Fibroblast of upper back skin (primary cell): ENCODE measurements around the gene CCDC8.
"Not testable (repeated sequence)": the region's sequence is repeated elsewhere in the genome, so short reads cannot be mapped to it uniquely, and the experiment has no call there.

ENCODE experiments used
- DNase-seq: peaks from one replicate; pipeline ENCODE4 v3.0.0-alpha.2; 2013

The CCDC8 gene, protein sequence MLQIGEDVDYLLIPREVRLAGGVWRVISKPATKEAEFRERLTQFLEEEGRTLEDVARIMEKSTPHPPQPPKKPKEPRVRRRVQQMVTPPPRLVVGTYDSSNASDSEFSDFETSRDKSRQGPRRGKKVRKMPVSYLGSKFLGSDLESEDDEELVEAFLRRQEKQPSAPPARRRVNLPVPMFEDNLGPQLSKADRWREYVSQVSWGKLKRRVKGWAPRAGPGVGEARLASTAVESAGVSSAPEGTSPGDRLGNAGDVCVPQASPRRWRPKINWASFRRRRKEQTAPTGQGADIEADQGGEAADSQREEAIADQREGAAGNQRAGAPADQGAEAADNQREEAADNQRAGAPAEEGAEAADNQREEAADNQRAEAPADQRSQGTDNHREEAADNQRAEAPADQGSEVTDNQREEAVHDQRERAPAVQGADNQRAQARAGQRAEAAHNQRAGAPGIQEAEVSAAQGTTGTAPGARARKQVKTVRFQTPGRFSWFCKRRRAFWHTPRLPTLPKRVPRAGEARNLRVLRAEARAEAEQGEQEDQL

DNA sequence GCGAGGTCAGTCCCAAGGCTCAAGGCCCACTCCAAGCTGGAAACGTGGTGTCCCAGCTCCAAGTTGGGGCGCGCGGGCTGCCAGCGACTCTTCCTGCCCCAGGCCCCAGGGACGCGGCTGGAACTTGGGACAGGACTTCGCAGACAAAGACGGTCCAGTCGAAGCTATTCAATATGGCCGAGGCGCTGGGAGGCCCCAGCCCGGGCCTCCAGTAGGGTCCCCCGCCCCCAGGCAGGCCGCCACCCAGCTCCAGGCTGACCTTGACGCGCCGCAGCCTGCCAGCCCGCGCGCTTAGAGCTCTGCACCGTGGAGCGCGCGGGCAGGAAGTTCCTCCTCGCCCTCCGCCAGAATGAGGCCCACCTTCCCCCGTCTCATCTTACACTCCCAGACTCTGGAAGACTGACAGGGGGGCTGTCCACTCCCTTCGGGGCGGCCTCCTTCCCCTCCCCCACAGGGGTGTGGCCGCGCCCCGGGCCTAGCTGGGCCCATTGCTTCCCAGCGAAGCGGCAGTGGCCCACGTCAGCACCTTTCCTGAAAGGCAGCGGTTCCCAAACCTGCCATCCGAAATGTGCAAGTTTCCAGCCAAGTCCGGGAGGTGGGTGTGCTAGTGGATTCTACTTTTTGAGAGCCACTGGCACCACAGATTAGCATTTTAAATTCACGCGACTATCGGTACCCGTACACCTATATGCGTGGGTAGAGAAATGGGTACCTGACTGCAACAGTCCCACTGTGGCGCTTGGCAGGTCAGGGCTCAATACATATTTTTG lies at the start of gene CCDC8:
Gene CCDC8 (minus strand): TSS at position 303 of the 770 bp plus-strand sequence. CDS start 754 bp downstream, outside the sequence.
- DNase-seq, result peak; percentile 98

DNA sequence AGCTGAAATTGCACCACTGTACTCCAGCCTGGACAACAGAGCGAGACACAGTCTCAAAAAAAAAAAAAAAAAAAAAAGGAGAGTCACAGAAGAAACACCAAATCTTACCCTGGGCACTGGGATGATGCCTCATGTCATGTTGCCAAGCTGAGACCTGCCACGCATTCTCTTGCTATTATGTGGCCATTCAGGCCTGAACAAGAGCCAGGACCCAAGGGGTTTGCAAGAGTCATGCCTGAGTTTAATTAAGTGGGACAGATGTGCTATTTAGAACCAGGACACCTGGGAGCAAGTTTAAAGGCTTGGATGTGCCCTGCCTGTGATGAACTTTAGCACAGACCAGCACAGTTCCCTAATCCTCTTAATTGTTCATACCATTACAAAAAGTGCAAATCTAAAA lies 48.2 kb upstream of the CCDC8 start:
- no peak for DNase-seq

DNA sequence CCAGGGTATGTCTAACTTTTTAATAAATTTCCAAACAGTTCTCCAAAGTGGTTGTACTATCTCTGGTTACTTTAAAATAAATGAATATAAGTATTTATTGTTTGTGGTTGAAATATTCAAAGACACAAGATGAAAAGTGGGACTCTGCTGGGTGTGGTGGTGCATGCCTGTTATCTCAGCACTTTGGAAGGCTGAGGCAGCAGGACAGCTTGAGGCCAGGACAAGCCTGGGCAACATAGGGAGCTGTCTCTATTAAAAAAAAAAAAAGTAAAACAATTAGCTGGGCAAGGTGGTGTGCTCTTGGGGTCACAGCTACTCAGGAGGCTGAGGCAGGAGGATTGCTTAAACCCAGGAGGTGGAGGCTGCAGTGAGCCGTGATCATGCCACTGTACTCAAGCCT lies 47.6 kb upstream of the CCDC8 start:
- no peak for DNase-seq

DNA sequence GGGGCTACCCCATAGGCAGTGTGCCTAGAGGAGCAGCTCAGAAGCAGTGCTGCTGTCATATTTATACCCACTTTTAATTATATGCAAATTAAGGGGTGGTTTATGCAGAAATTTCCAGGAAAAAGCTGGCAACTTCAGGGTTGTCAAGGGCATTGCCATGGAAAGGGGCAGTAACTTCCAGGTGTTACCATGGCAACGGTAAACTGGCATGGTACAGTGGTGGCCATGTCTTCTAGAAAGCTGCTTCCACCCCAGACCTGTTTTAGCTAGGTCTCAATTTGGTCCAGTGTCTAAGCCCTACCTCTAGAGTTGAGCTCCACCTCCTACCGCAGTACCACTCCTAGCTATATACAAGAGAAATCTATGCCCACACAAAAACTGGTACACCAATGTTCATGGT lies 46.7 kb upstream of the CCDC8 start:
- no peak for DNase-seq

DNA sequence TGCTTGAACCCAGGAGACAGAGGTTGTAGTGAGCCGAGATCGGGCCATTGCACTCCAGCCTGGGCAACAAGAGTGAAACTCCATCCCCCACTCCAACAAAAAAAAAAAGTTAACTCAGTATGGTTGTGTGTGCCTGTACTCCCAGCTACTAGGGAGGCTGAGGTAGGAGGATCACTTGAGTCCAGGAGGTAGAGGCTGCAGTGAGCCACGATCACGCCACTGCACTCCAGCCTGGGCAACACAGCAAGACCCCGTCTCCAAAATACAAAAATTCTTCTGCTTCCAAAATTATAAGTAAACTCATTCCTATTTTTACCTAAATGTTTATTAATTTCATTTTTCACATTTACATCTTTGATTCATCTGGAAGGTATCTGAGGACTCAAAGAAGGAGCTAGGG lies 43.6 kb upstream of the CCDC8 start:
- DNase-seq, result no peak

DNA sequence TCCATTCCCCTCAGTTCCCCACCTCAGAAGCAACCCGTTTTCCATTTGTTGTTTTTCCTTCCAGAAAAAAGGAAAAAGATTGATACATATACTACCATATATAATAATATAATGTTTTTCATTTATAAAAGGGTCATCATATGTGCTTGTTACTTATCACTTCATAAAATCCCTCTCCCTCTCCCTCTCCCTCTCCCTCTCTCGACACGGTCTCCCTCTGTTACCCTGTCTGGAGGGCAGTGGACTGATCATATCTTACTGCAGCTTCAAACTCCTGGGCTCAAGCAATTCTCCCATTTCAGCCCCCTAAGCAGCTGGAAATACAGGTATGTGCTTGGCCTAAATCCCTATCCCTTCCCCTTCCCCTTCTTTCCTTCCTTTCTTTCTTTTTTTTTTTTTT lies 40.9 kb upstream of the CCDC8 start:
- no peak for DNase-seq

DNA sequence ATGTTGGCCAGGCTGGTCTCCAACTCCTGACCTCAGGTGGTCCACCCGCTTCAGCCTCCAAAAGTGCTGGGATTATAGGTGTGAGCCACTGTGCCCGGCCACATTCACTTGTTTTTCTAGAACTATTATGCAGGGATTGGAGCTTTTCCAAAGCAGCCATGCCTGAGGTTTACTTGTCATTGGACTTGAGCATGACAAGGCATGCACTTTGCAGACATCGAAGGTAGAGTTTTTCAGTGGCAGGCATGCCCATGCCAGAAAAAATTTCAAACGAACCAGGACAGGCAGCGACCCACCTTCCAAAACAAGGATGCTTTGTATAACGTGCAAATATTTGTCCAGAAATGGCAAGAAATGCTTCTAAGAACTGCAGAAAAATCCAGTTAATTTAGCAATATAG lies 40.3 kb upstream of the CCDC8 start:
- no peak for DNase-seq

DNA sequence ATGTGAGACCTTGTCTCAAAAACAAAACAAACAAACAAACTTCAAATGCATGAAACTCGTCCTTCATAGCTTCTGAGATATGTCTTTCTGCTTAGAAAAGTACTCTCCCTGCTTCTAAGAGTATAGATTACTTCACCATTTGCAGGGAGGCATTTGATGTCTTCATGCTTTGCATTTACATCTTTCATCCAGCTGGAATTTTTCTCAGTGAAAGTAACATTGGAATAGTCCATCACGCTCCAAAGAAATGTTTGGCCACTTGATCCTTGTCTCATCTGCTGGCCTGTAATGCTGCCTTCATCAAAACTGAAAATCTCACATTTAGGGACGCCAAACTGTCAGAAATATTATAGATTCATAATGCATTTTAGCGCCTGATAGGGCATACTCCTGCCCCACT lies 38.8 kb upstream of the CCDC8 start:
- no peak for DNase-seq

DNA sequence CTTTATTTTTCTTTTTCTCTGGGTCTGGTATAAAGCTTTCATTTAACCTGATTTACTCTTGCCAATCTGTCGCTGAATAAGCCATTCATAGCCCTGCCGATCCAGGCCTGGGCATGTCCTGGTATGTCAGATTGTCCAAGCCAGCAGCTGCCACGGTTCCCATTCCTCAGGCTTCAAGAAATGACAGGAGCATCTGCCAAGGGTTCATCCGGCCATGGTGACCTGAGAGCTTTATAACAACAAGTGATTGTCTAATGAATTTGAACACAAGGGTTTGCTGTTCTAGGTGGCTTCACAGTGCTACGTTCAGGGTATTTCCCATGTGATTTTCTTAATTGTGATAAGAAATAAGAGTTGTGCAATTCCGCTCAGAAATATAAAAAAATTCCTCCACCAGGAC lies 38.0 kb upstream of the CCDC8 start:
- no peak for DNase-seq

DNA sequence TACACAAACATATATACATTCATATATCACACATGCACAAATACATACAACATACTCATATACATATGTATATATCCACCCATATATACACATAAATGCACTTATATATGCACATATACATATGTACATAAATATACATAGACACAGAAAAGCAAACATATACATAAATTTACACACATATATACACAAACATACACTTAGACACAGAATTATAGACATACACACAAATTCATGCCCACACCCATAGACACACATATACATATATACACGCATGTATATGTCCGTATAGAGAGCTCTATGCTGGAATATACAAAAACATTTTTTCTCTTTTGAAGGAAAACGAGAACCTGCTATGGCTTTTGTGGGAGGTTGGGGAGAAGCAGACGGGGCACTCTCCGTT lies 37.4 kb upstream of the CCDC8 start:
- DNase-seq, result no peak

DNA sequence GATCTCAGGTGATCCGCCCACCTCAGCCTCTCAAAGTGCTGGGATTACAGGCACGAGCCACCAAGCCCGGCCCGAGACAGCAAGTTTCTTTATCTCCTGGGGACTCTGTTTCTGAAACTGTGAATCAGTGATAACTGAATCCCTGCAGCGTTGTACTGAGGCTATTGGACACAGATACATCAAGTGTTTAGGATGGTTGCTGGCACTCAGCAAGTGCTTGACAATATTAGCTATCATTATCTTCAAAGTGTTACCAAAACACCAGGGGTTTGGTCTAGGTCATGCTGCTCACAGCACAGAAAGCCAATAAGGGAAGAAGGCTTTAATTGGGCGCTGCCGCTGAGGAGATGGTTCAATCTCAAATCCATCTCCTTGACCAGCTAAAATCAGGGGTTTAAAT lies 35.9 kb upstream of the CCDC8 start:
- no peak for DNase-seq

DNA sequence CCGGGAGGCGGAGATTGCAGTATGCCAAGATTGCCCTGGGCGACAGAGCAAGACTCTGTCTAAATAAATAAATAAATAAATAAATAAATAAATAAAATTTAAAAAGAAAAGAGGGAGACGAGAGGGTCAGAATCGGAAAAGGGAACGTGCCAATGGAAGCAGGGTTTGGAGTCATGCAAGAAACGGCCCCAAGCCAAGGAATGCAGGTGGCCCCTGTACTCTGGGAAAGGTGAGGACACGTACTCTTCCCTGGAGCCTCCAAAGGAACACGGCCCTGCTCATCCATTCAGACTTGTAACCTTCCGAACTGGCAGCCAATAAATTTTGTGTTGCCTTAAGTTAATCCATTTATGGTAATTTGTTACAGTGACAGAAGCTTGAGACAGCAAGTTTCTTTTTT lies 35.2 kb upstream of the CCDC8 start:
- no peak for DNase-seq

DNA sequence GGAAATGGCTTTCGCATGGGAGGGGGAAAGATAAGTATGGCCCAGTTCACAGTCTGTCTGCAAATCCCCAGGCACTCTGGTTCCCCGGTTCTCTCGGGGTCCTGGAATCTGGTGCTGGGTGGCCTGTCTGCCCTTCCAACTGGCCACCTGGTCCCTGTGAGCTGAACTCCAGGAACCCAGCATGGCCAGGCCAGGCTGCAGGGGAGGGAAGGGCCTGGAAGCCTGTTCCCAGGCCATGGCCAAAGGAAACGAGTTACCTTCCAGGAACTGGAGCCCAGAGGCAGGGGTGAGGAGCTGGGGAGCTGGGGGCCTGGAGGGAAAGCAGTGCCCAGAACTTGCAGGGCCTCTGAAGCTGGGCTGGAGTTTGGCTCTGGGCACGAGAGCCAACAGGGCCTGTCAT lies 34.5 kb upstream of the CCDC8 start:
- no peak for DNase-seq

DNA sequence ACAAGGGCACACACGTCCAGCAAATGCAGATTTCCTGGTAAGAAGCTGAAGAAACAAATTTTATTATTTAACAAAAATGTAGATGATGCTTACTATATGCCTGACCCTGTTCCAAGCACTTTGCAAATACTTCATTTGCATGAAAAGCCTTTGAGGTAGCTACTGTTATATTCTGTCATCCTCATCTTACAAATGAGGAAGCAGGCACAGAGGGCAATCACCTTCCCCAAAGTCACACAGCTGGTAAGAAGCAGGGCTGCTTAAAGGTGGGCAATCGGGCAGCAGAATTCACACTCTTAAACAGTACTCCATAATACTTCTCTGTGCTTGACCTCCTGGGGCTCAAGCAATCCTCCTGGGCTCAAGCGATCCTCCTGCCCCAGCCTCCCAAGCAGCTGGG lies 33.6 kb upstream of the CCDC8 start:
- no peak for DNase-seq

DNA sequence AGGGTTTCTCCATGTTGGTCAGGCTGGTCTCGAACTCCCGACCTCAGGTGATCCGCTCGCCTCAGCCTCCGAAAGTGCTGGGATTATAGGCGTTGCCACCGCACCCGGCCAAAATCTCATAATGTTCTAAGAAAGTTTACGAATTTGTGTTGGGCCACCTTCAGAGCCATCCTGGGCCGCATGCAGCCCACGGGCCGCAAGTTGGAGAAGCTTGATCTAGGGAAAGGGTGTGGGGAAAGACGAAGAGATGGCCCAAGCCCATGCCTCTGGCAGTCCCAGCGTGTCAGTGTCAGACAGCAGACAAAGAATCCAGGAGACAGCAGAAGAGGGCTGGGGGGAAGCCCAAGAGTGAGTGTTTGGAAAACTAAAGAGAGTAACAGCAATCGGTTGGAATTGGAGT lies 32.7 kb upstream of the CCDC8 start:
- DNase-seq, result no peak

DNA sequence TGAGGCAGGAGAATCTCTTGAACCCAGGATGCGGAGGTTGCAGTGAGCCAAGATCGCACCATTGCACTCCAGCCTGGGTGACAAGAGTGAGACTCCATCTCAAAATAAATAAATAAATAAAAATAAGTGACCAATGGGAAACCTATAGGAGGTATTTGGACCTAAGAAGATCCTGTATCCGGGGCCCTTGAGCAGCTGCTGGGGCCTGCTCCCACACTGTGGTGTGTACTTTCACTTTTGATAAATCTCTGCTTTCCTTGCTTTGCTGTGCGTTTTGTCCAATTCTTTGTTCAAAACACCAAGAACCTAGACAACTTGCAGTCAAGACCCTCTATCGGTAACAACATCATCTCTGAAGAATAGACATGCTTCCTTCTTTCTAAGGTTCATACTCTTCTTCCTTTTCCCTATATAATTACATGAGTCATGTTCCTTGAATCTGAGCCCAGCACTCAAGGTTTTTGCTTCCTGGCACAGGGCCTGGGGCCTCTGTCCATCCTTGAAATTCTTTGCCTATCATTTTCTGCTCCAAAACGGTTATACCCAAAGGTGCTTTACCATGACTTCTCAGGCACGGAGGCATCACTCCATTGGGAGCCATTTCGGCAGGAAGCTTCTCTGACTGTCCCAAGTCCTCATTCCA lies 29.6 kb upstream of the CCDC8 start:
- peak; percentile 85 for DNase-seq

DNA sequence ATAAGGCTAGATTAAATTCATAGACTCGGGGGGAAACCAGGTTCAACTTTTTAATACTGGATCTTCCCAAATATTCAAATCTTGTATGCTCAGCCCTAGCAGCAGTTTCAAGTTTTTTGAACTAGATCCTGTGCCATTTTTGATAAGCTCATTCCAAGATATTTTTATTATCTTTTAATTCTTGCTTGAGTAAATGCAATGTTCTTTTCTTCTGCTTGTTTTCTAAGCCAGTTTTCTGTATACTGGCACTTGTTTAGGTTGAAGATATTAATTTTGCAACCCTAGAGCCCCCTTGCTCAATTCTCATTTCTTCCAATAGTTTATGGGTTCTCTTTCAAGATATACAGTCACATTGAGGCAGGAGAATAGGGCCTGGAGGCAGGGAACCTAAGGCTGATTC lies 28.5 kb upstream of the CCDC8 start:
- DNase-seq, result no peak

DNA sequence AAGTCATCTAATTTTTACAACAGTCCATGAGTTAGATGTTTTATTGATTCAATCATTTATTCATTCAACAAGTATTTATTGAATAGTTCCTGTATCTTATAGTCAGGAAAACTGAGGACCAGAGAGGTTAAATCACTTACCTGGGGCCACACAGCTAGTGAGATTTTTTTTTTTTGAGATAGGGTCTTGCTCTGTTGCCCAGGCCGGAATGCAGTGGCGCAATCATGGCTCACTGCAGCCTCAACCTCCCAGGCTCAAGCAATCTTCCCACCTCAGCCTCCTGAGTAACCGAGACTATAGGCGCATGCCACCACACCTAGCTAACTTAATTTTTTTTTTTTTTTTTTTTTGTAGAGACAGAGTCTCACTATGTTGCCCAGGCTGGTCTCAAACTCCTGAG lies 22.3 kb upstream of the CCDC8 start:
- not testable (repeated sequence) for DNase-seq

DNA sequence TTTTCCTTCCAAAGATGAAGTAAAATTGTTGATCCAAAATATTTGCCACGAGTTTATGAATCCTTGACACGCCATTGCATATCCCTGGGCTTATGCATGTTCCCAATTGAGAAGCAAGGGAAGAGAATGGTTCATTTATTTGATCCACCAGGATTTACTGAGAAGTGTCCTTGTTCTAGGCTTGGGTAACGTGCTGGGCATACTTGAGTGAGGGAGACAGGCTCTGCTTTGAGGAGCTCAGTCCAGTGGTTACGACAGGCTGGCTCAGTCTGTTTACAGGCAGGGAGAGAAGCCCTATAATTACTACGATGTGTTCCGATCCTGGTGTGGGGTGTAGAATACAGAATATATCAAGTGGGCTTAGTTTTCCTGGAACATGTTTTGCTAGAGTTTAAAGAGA lies 21.6 kb upstream of the CCDC8 start:
- DNase-seq, result no peak

DNA sequence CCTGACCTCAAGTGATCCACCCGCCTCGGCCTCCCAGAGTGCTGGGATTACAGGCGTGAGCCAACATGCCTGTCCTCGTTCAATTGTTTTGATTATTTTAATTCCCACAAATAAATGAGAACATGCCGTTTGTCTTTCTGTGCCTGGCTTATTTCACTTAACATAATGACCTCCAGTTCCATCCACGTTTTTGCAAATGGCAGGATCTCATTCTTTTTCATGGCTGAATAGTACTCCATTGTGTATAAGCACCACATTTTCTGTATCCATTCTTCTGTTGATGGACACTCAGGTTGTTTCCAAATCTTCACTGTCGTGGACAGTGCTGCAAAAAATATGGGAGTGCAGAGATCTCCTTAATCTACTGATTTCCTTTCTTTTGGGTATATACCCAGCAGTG lies 20.1 kb upstream of the CCDC8 start:
- not testable (repeated sequence) for DNase-seq

DNA sequence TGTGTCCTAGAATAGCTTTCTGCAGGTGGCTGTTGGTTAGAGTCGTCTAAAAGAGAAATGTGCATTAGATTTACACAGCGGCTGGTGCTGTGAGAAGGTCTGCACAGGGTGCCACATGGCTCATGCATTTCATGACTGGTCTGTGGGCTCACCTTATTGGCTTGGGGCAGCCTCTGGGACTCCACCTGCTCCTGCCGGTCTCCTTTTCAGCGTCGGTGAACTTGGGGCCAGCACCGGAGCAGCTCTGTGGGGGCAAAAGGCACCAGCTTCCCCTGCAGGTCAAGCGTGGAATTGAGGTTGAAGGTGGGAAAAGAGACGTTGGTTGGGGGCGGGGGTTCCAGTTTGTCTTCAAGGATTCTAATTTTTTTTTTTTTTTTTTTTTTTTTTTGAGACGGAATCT lies 18.5 kb upstream of the CCDC8 start:
- no peak for DNase-seq

DNA sequence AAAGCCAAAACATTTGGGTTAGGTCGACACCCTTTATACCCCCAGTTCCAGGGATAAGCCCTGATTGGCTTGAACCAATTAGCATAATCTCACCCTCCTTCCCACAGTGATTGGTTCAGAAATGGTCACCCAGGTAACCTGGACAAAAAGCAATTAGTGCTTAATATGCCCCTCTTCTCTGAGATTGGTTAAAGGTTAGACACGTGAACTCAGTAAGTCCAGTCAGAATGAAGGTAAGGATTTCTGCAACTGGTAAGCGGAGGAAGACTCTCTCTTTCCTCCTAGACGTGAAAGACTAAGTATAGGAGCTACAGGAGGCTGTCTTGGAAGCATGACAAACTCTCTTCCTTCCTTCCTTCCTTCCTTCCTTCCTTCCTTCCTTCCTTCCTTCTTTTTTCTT lies 16.6 kb upstream of the CCDC8 start:
- no peak for DNase-seq

DNA sequence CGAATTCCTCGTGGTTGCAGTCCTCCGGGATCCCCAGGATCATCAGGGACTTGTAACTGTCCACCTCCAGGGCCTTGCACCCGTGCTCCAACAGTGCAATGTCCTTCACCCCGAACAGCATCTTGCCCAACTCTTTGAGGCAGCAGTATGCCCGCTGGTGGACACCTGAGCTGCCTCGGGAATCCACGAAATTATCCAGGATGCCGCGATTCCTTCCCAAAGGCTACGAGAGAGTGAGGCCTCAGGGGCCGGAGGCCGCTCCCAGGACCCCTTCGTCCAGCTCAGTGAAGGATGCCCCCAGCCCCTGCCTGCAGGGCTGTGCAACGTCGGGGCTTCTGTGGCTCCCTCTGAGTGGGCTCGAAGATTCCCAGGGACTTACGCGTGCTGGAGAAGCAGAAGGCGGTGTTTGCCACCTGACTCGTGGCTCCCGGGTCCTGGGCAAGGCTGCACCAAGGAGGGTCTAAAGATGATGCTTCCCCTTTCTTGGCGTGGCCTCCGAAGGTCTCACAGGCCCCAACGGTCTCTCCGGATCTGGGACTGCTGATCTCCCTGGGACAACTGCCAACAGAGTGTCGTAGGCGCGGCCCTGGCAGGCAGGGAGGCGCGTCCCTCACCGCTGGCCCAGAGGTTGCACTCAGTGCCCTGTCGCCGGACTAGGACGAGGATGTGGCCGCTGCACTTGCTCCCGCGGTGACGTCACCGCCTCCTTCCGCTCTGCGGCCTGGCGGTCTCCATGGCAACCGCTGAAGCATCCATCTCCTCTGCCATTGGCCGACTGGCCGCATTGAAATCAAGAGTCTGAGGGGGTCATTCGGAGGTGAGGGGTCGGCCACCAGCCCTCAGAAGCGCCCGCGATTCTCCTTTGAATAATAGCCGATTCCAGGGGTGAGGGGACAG lies 15.1 kb upstream of the CCDC8 start, which contains the start of gene PNMA8C:
Gene PNMA8C (minus strand): TSS at position 698 of the 897 bp plus-strand sequence. CDS start 577 bp downstream, at position 121.
- peak; percentile 48 for DNase-seq
